Measurements from ENCODE around the gene S1PR2. TPM values are rescaled to one million over a fixed set of nuclear protein-coding genes. Genes with fewer than 3 reads are reported as not detected.
"Not testable (repeated sequence)": the region's sequence is repeated elsewhere in the genome, so short reads cannot be mapped to it uniquely, and the experiment has no call there.

S1PR2 gene
- polyA plus RNA-seq, 1 experiment: 19.7 TPM

DNA sequence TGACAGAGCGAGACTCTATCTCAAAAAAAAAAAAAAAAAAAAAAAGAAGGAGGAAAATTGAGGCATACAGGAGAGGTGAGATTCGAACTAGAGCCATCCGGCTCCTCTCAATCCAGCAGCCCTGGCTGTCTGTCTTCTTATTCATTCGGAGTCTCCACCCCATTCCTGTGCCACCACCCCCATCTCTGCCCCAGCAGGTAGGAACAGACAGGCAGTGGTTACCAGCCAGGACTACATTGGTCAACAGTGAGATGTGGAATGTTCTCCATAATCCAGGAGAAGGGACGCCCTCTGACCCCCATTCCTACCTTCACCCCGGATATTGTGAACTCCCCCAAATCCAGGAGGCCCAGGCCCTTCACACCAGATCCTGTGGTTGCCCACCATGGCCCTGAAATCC, 6.6 kb upstream of the S1PR2 start:
- ChIA-PET CTCF (interaction anchor here (1.4 kb wide), 1 partner anchor 12 kb away, joined by 9 read pairs; no protein-coding TSS in a partner anchor), POLR2A (interaction anchor here (0.7 to 2.2 kb wide), 7 partner anchors 11 to 69 kb away, joined by 4 to 42 read pairs (median 6); partner anchors contain the start of gene DNMT1)
- H3K27me3 ChIP-seq (ENCODE audit: control insufficient read depth, insufficient read depth, low read length): no peaks in the 10 kb centered on the region
- TF ChIP-seq, protein P1, sequence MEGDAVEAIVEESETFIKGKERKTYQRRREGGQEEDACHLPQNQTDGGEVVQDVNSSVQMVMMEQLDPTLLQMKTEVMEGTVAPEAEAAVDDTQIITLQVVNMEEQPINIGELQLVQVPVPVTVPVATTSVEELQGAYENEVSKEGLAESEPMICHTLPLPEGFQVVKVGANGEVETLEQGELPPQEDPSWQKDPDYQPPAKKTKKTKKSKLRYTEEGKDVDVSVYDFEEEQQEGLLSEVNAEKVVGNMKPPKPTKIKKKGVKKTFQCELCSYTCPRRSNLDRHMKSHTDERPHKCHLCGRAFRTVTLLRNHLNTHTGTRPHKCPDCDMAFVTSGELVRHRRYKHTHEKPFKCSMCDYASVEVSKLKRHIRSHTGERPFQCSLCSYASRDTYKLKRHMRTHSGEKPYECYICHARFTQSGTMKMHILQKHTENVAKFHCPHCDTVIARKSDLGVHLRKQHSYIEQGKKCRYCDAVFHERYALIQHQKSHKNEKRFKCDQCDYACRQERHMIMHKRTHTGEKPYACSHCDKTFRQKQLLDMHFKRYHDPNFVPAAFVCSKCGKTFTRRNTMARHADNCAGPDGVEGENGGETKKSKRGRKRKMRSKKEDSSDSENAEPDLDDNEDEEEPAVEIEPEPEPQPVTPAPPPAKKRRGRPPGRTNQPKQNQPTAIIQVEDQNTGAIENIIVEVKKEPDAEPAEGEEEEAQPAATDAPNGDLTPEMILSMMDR (IDR thresholded peaks at IDR 0.05; ENCODE audit: low read depth, low read length): no peak
- H3K9me3 ChIP-seq (ENCODE audit: control insufficient read depth, insufficient read depth, low read length): no peaks in the 10 kb centered on the region
- no peak for DNase-seq (ENCODE audit: low read depth, low spot score)
- H3K4me3 ChIP-seq (ENCODE audit: low read depth, low read length): no peak overlapping the region
- H3K27ac ChIP-seq (ENCODE audit: low read depth, low read length): peak overlapping the region; percentile 87

GRCh38 chr19:10235409-10235808, 4.3 kb upstream of the S1PR2 start:
- not testable (repeated sequence) for H3K27me3 ChIP-seq (ENCODE audit: control insufficient read depth, insufficient read depth, low read length); H3K4me3 ChIP-seq (ENCODE audit: low read depth, low read length); H3K9me3 ChIP-seq (ENCODE audit: control insufficient read depth, insufficient read depth, low read length); H3K27ac ChIP-seq (ENCODE audit: low read depth, low read length); DNase-seq (ENCODE audit: low read depth, low spot score)
- POLR2A ChIA-PET: interaction anchor here (1.5 kb wide), 1 partner anchor 10 kb away, joined by 4 read pairs; no protein-coding TSS in a partner anchor
- CTCF ChIA-PET: interaction anchor here (0.9 kb wide), 1 partner anchor 15 kb away, joined by 3 read pairs; no protein-coding TSS in a partner anchor

DNA sequence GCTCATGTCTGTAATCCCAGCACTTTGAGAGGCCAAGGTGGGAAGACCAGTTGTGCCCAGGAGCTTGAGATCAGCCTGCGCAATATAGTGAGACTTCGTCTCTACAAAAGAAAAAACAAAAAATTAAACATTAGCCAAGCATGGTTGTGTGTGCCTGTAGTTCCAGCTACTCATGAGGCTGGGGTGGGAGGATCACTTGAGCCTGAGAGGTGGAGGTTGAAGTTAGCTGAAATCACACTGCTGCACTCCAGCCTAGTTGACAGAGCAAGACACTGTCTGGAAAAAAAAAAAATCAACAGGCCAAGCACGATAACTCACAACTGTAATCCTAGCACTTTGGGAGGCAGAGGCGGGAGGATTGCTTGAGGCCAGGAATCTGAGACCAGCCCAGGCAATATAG, 3.9 kb upstream of the S1PR2 start:
- DNase-seq (ENCODE audit: low read depth, low spot score): no peak
- H3K9me3 ChIP-seq (ENCODE audit: control insufficient read depth, insufficient read depth, low read length): peaks cover 7% of the 10 kb centered on the region; the same call in 1 of the 2 replicates
- H3K4me3 ChIP-seq (ENCODE audit: low read depth, low read length): no peak overlapping the region
- H3K27me3 ChIP-seq (ENCODE audit: control insufficient read depth, insufficient read depth, low read length): no peaks in the 10 kb centered on the region
- TF ChIP-seq, protein P1 (IDR thresholded peaks at IDR 0.05; ENCODE audit: low read depth, low read length): no peak
- no peak overlapping the region for H3K27ac ChIP-seq (ENCODE audit: low read depth, low read length)
- POLR2A ChIA-PET: no interaction called here
- CTCF ChIA-PET: interaction anchor here (0.9 to 1.4 kb wide), 2 partner anchors 15 kb away, joined by 3 to 7 read pairs; no protein-coding TSS in a partner anchor

DNA sequence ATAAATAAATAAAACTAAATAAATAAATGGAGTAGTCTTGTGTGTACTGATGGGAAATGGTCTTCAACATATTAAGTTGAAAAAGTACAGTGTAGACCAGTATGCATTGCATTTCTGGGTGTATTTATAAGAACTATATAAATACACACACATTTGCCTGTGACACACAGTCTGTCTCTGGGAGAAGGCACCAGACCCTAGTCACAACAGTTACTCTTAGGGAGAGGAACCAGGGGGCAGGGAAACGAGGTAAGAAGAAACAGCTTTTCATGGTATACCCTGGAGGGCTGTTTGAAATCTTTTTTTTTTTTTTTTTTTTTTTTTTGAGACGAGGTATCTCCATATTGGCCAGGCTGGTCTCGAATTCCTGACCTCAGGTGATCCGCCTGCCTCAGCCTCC, 2.8 kb upstream of the S1PR2 start:
- DNase-seq (ENCODE audit: low read depth, low spot score): no peak
- CTCF ChIA-PET: interaction anchor here (1.4 kb wide), 1 partner anchor 16 kb away, joined by 7 read pairs; no protein-coding TSS in a partner anchor
- Histone ChIP-seq H3K27me3 (ENCODE audit: control insufficient read depth, insufficient read depth, low read length) (no peaks in the 10 kb centered on the region), H3K27ac (ENCODE audit: low read depth, low read length) (no peak overlapping the region), H3K4me3 (ENCODE audit: low read depth, low read length) (no peak overlapping the region), H3K9me3 (ENCODE audit: control insufficient read depth, insufficient read depth, low read length) (peaks cover 7% of the 10 kb centered on the region; the same call in 1 of the 2 replicates)
- POLR2A ChIA-PET: no interaction called here
- TF ChIP-seq, protein P1 (IDR thresholded peaks at IDR 0.05; ENCODE audit: low read depth, low read length): no peak

- ChIA-PET CTCF (interaction anchor here (1.8 kb wide), 1 partner anchor 19 kb away, joined by 5 read pairs; no protein-coding TSS in a partner anchor), POLR2A (interaction anchor here (0.6 to 1.0 kb wide), 5 partner anchors 9 to 27 kb away, joined by 3 to 6 read pairs (median 3); no protein-coding TSS in a partner anchor)
- peak overlapping the region; percentile 89 for H3K4me3 ChIP-seq (ENCODE audit: low read depth, low read length)
- H3K27ac ChIP-seq (ENCODE audit: low read depth, low read length): no peak overlapping the region
- H3K27me3 ChIP-seq (ENCODE audit: control insufficient read depth, insufficient read depth, low read length): no peaks in the 10 kb centered on the region
- TF ChIP-seq, protein P1 (IDR thresholded peaks at IDR 0.05; ENCODE audit: low read depth, low read length): no peak
- no peak for DNase-seq (ENCODE audit: low read depth, low spot score)
- peaks cover 14% of the 10 kb centered on the region; the same call in 1 of the 2 replicates for H3K9me3 ChIP-seq (ENCODE audit: control insufficient read depth, insufficient read depth, low read length)
These were observed 589 bp upstream of the S1PR2 start for GRCh38 chr19:10231612-10232228.
